ENCODE measurements around the gene CCDC150. TPM values are rescaled to one million over a fixed set of nuclear protein-coding genes. Genes with fewer than 3 reads are reported as not detected.
"Not testable (repeated sequence)": the region's sequence is repeated elsewhere in the genome, so short reads cannot be mapped to it uniquely, and the experiment has no call there.

Gene CCDC150
- total RNA-seq, 1 donor from 2014 or later, result 1.5 TPM

GRCh38 chr2:196696423-196697079, 57.0 kb downstream of the CCDC150 start:
- TF ChIP-seq CTCF (IDR thresholded peaks at IDR 0.05), result no peak
- Histone ChIP-seq H3K4me3 (no peak overlapping the region), H3K9me3 (no peaks in the 10 kb centered on the region), H3K27me3 (ENCODE audit: low read depth) (no peaks in the 10 kb centered on the region), H3K36me3 (no peaks in the 10 kb centered on the region), H3K27ac (no peak overlapping the region), H3K4me1 (no peaks in the 10 kb centered on the region)
- intact Hi-C loops (cut with DNase I), result no loop called here
- ATAC-seq (no peak), DNase-seq (no peak)

- Histone ChIP-seq H3K36me3 (no peaks in the 10 kb centered on the region), H3K4me3 (no peak overlapping the region), H3K9me3 (no peaks in the 10 kb centered on the region), H3K27ac (no peak overlapping the region), H3K4me1 (no peaks in the 10 kb centered on the region), H3K27me3 (ENCODE audit: low read depth) (no peaks in the 10 kb centered on the region)
- intact Hi-C loops (cut with DNase I), result no loop called here
- no peak for TF ChIP-seq CTCF (IDR thresholded peaks at IDR 0.05)
- ATAC-seq (no peak), DNase-seq (no peak)
Measured at GRCh38 chr2:196697825-196698224, 58.3 kb downstream of the CCDC150 start.

- ATAC-seq (no peak), DNase-seq (no peak)
- TF ChIP-seq CTCF (IDR thresholded peaks at IDR 0.05), result no peak
- intact Hi-C loops (cut with DNase I), result no loop called here
- Histone ChIP-seq H3K27ac (no peak overlapping the region), H3K36me3 (no peaks in the 10 kb centered on the region), H3K4me1 (no peaks in the 10 kb centered on the region), H3K27me3 (ENCODE audit: low read depth) (no peaks in the 10 kb centered on the region), H3K4me3 (no peak overlapping the region), H3K9me3 (no peaks in the 10 kb centered on the region)
Measured at GRCh38 chr2:196702641-196703040, 63.1 kb downstream of the CCDC150 start.

- no peaks in the 10 kb centered on the region for H3K9me3 ChIP-seq
- intact Hi-C loops (cut with DNase I), result no loop called here
- no peaks in the 10 kb centered on the region for H3K36me3 ChIP-seq
- no peaks in the 10 kb centered on the region for H3K27me3 ChIP-seq (ENCODE audit: low read depth)
- H3K4me1 ChIP-seq, result no peaks in the 10 kb centered on the region
- TF ChIP-seq CTCF (IDR thresholded peaks at IDR 0.05), result no peak
- DNase-seq (no peak), ATAC-seq (no peak)
- H3K4me3 ChIP-seq, result no peak overlapping the region
- H3K27ac ChIP-seq, result no peak overlapping the region
Measured at GRCh38 chr2:196703695-196704094, 64.2 kb downstream of the CCDC150 start.

GRCh38 chr2:196710056-196710455, 70.5 kb downstream of the CCDC150 start:
- H3K36me3 ChIP-seq; H3K27me3 ChIP-seq (ENCODE audit: low read depth); DNase-seq; H3K4me3 ChIP-seq; H3K4me1 ChIP-seq; H3K27ac ChIP-seq; intact Hi-C loops (cut with DNase I); H3K9me3 ChIP-seq; ATAC-seq: not testable (repeated sequence)

GRCh38 chr2:196711625-196712024, 72.1 kb downstream of the CCDC150 start:
- TF ChIP-seq CTCF (IDR thresholded peaks at IDR 0.05), result no peak
- DNase-seq (no peak), ATAC-seq (no peak)
- Histone ChIP-seq H3K9me3 (no peaks in the 10 kb centered on the region), H3K27me3 (ENCODE audit: low read depth) (no peaks in the 10 kb centered on the region), H3K4me3 (no peak overlapping the region), H3K4me1 (no peaks in the 10 kb centered on the region), H3K36me3 (no peaks in the 10 kb centered on the region), H3K27ac (no peak overlapping the region)
- intact Hi-C loops (cut with DNase I), result no loop called here
